GM12891 (cell line): ENCODE measurements around the gene RFXAP.
A peak's percentile ranks its signal among the peaks of the same experiment; 100 is the strongest.

ENCODE experiments used
- DNase-seq: peaks from one replicate; pipeline ENCODE4 v3.0.0; 2011; ENCODE audit warnings: low spot score; ENCODE audit not compliant: insufficient read length
- FAIRE-seq: peaks from 2 replicates; lab custom pipeline; 2011; peaks lifted over from hg19 to GRCh38; lab: Jason Lieb, UNC
- PAX5 ChIP-seq: IDR thresholded peaks from 2 replicates; pipeline ENCODE4 v1.6.1; 2011; ENCODE audit warnings: low read length, moderate library complexity, mild to moderate bottlenecking; ENCODE audit not compliant: insufficient read depth, severe bottlenecking
- POLR2A ChIP-seq: IDR thresholded peaks from 2 replicates; pipeline ENCODE4 v1.6.1; 2011; ENCODE audit warnings: low read depth, low read length, control low read depth
- POLR2AphosphoS5 ChIP-seq: IDR thresholded peaks from 2 replicates; pipeline ENCODE4 v1.6.1; 2011; ENCODE audit warnings: low read depth, low read length, control low read depth
- POU2F2 ChIP-seq: IDR thresholded peaks from 2 replicates; pipeline ENCODE4 v1.6.1; 2011; ENCODE audit warnings: low read depth, mild to moderate bottlenecking, control low read depth, low read length, moderate library complexity
- SPI1 ChIP-seq: IDR thresholded peaks from 2 replicates; pipeline ENCODE4 v1.6.1; 2011; ENCODE audit warnings: low read depth, low read length, control low read depth
- TAF1 ChIP-seq: IDR thresholded peaks from 2 replicates; pipeline ENCODE4 v1.6.1; 2011; ENCODE audit warnings: low read depth, low read length, control low read depth

RFXAP gene

GRCh38 chr13:36788276-36788675, 30.7 kb upstream of the RFXAP start:
- DNase-seq (no peak), FAIRE-seq (no peak)
- TF ChIP-seq POLR2AphosphoS5, result no peak

GRCh38 chr13:36789061-36789460, 30.0 kb upstream of the RFXAP start:
- TF ChIP-seq POLR2A (no peak), POU2F2 (no peak), SPI1 (no peak), POLR2AphosphoS5 (no peak), TAF1 (no peak), PAX5 (no peak)
- no peak for FAIRE-seq

GRCh38 chr13:36789730-36790129, 29.3 kb upstream of the RFXAP start:
- no peak for TF ChIP-seq PAX5
- no peak for TF ChIP-seq POU2F2
- no peak for TF ChIP-seq TAF1
- TF ChIP-seq POLR2A, result no peak
- no peak for TF ChIP-seq POLR2AphosphoS5
- TF ChIP-seq SPI1, result no peak
- DNase-seq (no peak), FAIRE-seq (no peak)

More at GRCh38 chr13:36789061-36789460, 30.0 kb upstream of the RFXAP start:
- no peak for DNase-seq

- DNase-seq (no peak), FAIRE-seq (no peak)
- TF ChIP-seq SPI1, result no peak
- TF ChIP-seq POU2F2, result no peak
- no peak for TF ChIP-seq POLR2AphosphoS5
- no peak for TF ChIP-seq PAX5
- TF ChIP-seq TAF1, result no peak
- no peak for TF ChIP-seq POLR2A
These were observed 24.3 kb upstream of the RFXAP start for GRCh38 chr13:36794706-36795105.

GRCh38 chr13:36795463-36795862, 23.6 kb upstream of the RFXAP start:
- DNase-seq (no peak), FAIRE-seq (no peak)
- no peak for TF ChIP-seq POU2F2
- TF ChIP-seq POLR2AphosphoS5, result no peak
- TF ChIP-seq POLR2A, result no peak
- TF ChIP-seq PAX5, result no peak
- TF ChIP-seq SPI1, result no peak

GRCh38 chr13:36796052-36796451, 23.0 kb upstream of the RFXAP start:
- no peak for FAIRE-seq
- TF ChIP-seq POLR2AphosphoS5, result no peak
- TF ChIP-seq TAF1, result no peak
- no peak for TF ChIP-seq PAX5
- no peak for TF ChIP-seq SPI1
- TF ChIP-seq POLR2A, result no peak
- no peak for TF ChIP-seq POU2F2
- no peak for DNase-seq

GRCh38 chr13:36801035-36801434, 18.0 kb upstream of the RFXAP start:
- FAIRE-seq (no peak), DNase-seq (no peak)
- no peak for TF ChIP-seq TAF1
- no peak for TF ChIP-seq POLR2A
- no peak for TF ChIP-seq SPI1
- TF ChIP-seq PAX5, result no peak
- TF ChIP-seq POLR2AphosphoS5, result no peak
- no peak for TF ChIP-seq POU2F2

GRCh38 chr13:36804588-36804987, 14.4 kb upstream of the RFXAP start:
- TF ChIP-seq POLR2AphosphoS5, result no peak
- TF ChIP-seq POLR2A, result no peak
- TF ChIP-seq POU2F2, result no peak
- no peak for TF ChIP-seq PAX5
- no peak for TF ChIP-seq TAF1
- TF ChIP-seq SPI1, result no peak
- FAIRE-seq, result no peak
- no peak for DNase-seq

GRCh38 chr13:36806102-36806501, 12.9 kb upstream of the RFXAP start:
- TF ChIP-seq SPI1 (peak; percentile 81), PAX5 (no peak), POLR2A (no peak), POU2F2 (no peak), TAF1 (no peak)
- no peak for DNase-seq
- FAIRE-seq, result no peak

- no peak for FAIRE-seq
These were observed 11.4 kb upstream of the RFXAP start for GRCh38 chr13:36807616-36808015.

GRCh38 chr13:36813225-36813624, 5.8 kb upstream of the RFXAP start:
- DNase-seq, result no peak
- no peak for FAIRE-seq

More at GRCh38 chr13:36807616-36808015, 11.4 kb upstream of the RFXAP start:
- TF ChIP-seq POLR2AphosphoS5 (no peak), SPI1 (no peak), PAX5 (no peak), POU2F2 (no peak), POLR2A (no peak), TAF1 (no peak)
- DNase-seq, result no peak

More at GRCh38 chr13:36813225-36813624, 5.8 kb upstream of the RFXAP start:
- TF ChIP-seq TAF1, result no peak
- TF ChIP-seq POLR2AphosphoS5, result no peak
